OCI-LY3 (cell line): Measurements from ENCODE around the gene THEM4.
A peak's percentile ranks its signal among the peaks of the same experiment; 100 is the strongest.
"Not testable (repeated sequence)": the region's sequence is repeated elsewhere in the genome, so short reads cannot be mapped to it uniquely, and the experiment has no call there.

Experiments used
- H2AFZ ChIP-seq: fragments of 200-600, 300-600 bp; shearing (Covaris generic); 2 replicates; pipeline ENCODE4 v1.6.0; 2014; ENCODE audit warnings: antibody characterized with exemption, low read depth, low read length
- H3K27ac ChIP-seq: fragments of 200-600, 300-600 bp; sonication (generic); 2 replicates; pipeline ENCODE4 v1.5.1; 2014; ENCODE audit warnings: mild to moderate bottlenecking, low read length, moderate library complexity, mixed read lengths
- H3K27me3 ChIP-seq: fragments of 200-600, 300-600 bp; sonication (generic); 2 replicates; pipeline ENCODE4 v1.6.1; 2014; ENCODE audit warnings: low read depth, low read length, mixed read lengths
- H3K36me3 ChIP-seq: fragments of 200-600, 300-600 bp; sonication (generic); replicated peaks from 2 replicates; pipeline ENCODE3; 2014; ENCODE audit warnings: low read depth, low read length, mixed read lengths
- H3K4me1 ChIP-seq: fragments of 300-600, 200-600 bp; sonication (generic); 2 replicates; pipeline ENCODE4 v1.6.1; 2014; ENCODE audit warnings: low read length, mixed read lengths
- H3K4me2 ChIP-seq: fragments of 200-600, 300-600 bp; sonication (generic); 2 replicates; pipeline ENCODE4 v1.6.1; 2014; ENCODE audit warnings: low read length, mixed read lengths
- H3K4me3 ChIP-seq: fragments of 300-600, 200-600 bp; sonication (generic); 2 replicates; pipeline ENCODE4 v1.5.1; 2014; ENCODE audit warnings: antibody characterized with exemption, mild to moderate bottlenecking, low read length, moderate library complexity
- H3K79me2 ChIP-seq: fragments of 300-600, 200-600 bp; shearing (Covaris generic); 2 replicates; pipeline ENCODE4 v1.6.1; 2014; ENCODE audit warnings: mild to moderate bottlenecking, low read length, mixed read lengths
- H3K9ac ChIP-seq: fragments of 300-600, 200-600 bp; shearing (Covaris generic); 2 replicates; pipeline ENCODE4 v1.6.0; 2014; ENCODE audit warnings: mild to moderate bottlenecking, low read length, moderate library complexity
- H3K9me3 ChIP-seq: fragments of 200-600, 300-600 bp; shearing (Covaris generic); 2 replicates; pipeline ENCODE4 v1.6.1; 2014; ENCODE audit warnings: low read length, mixed read lengths; ENCODE audit not compliant: insufficient read depth
- H4K20me1 ChIP-seq: fragments of 200-600, 300-600 bp; sonication (generic); 2 replicates; pipeline ENCODE4 v1.6.1; 2016; ENCODE audit warnings: low read length, mixed read lengths; ENCODE audit not compliant: insufficient read depth
- CTCF ChIP-seq: fragments of 200-600, 300-600 bp; sonication (generic); IDR thresholded peaks from 2 replicates; pipeline ENCODE4 v1.5.1; 2014; ENCODE audit warnings: antibody characterized with exemption, low read length, low read depth
- EZH2phosphoT487 ChIP-seq: fragments of 200-600 bp; shearing (Covaris generic); IDR thresholded peaks from 2 replicates; pipeline ENCODE4 v1.6.1; 2018; ENCODE audit warnings: antibody characterized with exemption, mixed run types, low read depth

THEM4 gene

GRCh38 chr1:151882466-151882865 lies 26.8 kb downstream of the THEM4 start:
- Histone ChIP-seq H3K9ac (no peak overlapping the region), H3K4me2 (no peak overlapping the region), H3K79me2 (no peaks in the 10 kb centered on the region), H3K36me3 (peaks cover 36% of the 10 kb centered on the region), H2AFZ (no peak overlapping the region), H3K9me3 (no peaks in the 10 kb centered on the region), H3K4me1 (no peaks in the 10 kb centered on the region), H3K4me3 (no peak overlapping the region), H3K27me3 (no peaks in the 10 kb centered on the region), H4K20me1 (no peaks in the 10 kb centered on the region), H3K27ac (no peak overlapping the region)
- no peak for TF ChIP-seq EZH2phosphoT487
- TF ChIP-seq CTCF: no peak

GRCh38 chr1:151881479-151881878 lies 27.8 kb downstream of the THEM4 start:
- H3K9ac ChIP-seq: no peak overlapping the region
- no peak overlapping the region for H3K27ac ChIP-seq
- no peaks in the 10 kb centered on the region for H3K27me3 ChIP-seq
- no peak overlapping the region for H3K4me3 ChIP-seq
- no peaks in the 10 kb centered on the region for H4K20me1 ChIP-seq
- H3K9me3 ChIP-seq: no peaks in the 10 kb centered on the region
- TF ChIP-seq EZH2phosphoT487: no peak
- 0 out of 2 replicates have a peak, but pooled peaks have one; percentile 15 for TF ChIP-seq CTCF
- no peak overlapping the region for H3K4me2 ChIP-seq
- peaks cover 33% of the 10 kb centered on the region for H3K36me3 ChIP-seq
- no peak overlapping the region for H2AFZ ChIP-seq
- no peaks in the 10 kb centered on the region for H3K4me1 ChIP-seq
- no peaks in the 10 kb centered on the region for H3K79me2 ChIP-seq

GRCh38 chr1:151875419-151876097 lies 33.8 kb downstream of the THEM4 start:
- H3K9ac ChIP-seq: no peak overlapping the region
- no peaks in the 10 kb centered on the region for H3K9me3 ChIP-seq
- 0 out of 2 replicates have a peak, but pooled peaks cover 8% of the 10 kb centered on the region for H4K20me1 ChIP-seq
- 0 out of 2 replicates have a peak, but pooled peaks cover 3% of the 10 kb centered on the region for H3K4me1 ChIP-seq
- no peak overlapping the region for H3K4me2 ChIP-seq
- no peak overlapping the region for H2AFZ ChIP-seq
- no peaks in the 10 kb centered on the region for H3K27me3 ChIP-seq
- H3K36me3 ChIP-seq: peaks cover 39% of the 10 kb centered on the region
- no peak overlapping the region for H3K4me3 ChIP-seq
- no peaks in the 10 kb centered on the region for H3K79me2 ChIP-seq
- no peak overlapping the region for H3K27ac ChIP-seq
- TF ChIP-seq EZH2phosphoT487 (no peak), CTCF (no peak)

- H3K9me3 ChIP-seq, H4K20me1 ChIP-seq, H3K79me2 ChIP-seq, H3K4me3 ChIP-seq, H3K27me3 ChIP-seq, H3K4me2 ChIP-seq, H3K4me1 ChIP-seq, H3K27ac ChIP-seq, H2AFZ ChIP-seq, H3K9ac ChIP-seq: not testable (repeated sequence)
- peaks cover 35% of the 10 kb centered on the region for H3K36me3 ChIP-seq
These were observed 36.5 kb downstream of the THEM4 start for GRCh38 chr1:151872776-151873175.
